GM12872 (cell line): ENCODE results near the gene TFG.

Source experiments
- CTCF ChIP-seq: IDR thresholded peaks from 3 replicates; pipeline ENCODE4 v1.5.1; 2011; ENCODE audit warnings: low read depth, mild to moderate bottlenecking, low read length, moderate library complexity; ENCODE audit not compliant: insufficient read depth

Gene TFG

GRCh38 chr3:100760377-100760776 is 51.1 kb downstream of the TFG start:
- no peak for TF ChIP-seq CTCF

- TF ChIP-seq CTCF: peak; percentile 54
These were observed 52.1 kb downstream of the TFG start for GRCh38 chr3:100761211-100761942.

- no peak for TF ChIP-seq CTCF
These were observed 52.7 kb downstream of the TFG start for GRCh38 chr3:100761951-100762350.

- TF ChIP-seq CTCF: no peak
These were observed 56.2 kb downstream of the TFG start for GRCh38 chr3:100765437-100765975.

GRCh38 chr3:100766069-100766468 is 56.8 kb downstream of the TFG start:
- no peak for TF ChIP-seq CTCF

GRCh38 chr3:100769693-100770092 is 60.4 kb downstream of the TFG start:
- no peak for TF ChIP-seq CTCF

GRCh38 chr3:100775226-100775625 is 65.9 kb downstream of the TFG start:
- no peak for TF ChIP-seq CTCF
